Measurements from ENCODE around the gene MANBA.
A peak's percentile ranks its signal among the peaks of the same experiment; 100 is the strongest.

DNA sequence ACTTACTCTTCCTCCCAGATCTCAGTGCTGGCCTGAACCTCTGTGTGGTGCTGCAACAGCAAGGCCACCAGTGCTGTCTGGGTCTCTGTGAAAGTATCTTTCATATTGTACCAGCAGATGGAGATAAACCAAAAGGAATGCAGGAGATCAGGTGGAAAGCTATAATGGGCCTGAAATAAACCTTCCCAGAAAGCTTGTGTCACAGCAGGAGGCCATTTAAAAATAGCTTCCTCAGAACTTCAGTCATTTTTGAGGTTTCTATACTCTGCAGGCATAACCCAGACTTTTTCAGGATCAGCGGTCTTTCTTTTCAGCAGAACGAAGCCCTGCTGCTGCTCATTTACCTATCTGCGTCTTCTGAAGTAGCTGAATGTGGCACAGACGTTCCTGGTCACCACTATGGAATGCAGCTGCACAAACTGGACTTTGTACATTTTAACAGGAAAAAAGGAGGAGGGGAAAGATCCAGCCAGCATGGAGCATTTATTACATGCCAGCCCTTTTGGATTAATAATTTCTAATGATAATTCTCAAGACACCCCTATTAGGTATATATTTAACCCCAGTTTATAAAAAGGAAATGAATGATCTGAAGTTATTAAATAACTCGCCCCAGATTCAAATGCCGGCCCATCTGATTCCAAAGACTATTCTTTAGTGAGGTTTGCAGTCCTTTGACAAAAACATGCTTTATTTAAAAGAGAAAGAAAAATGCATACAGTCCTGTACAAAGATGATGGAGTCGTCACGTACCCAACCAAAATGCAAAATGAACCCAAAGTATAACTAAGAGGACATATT lies 139.9 kb downstream of the MANBA start:
- TF ChIP-seq, protein P1, sequence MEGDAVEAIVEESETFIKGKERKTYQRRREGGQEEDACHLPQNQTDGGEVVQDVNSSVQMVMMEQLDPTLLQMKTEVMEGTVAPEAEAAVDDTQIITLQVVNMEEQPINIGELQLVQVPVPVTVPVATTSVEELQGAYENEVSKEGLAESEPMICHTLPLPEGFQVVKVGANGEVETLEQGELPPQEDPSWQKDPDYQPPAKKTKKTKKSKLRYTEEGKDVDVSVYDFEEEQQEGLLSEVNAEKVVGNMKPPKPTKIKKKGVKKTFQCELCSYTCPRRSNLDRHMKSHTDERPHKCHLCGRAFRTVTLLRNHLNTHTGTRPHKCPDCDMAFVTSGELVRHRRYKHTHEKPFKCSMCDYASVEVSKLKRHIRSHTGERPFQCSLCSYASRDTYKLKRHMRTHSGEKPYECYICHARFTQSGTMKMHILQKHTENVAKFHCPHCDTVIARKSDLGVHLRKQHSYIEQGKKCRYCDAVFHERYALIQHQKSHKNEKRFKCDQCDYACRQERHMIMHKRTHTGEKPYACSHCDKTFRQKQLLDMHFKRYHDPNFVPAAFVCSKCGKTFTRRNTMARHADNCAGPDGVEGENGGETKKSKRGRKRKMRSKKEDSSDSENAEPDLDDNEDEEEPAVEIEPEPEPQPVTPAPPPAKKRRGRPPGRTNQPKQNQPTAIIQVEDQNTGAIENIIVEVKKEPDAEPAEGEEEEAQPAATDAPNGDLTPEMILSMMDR (IDR thresholded peaks at IDR 0.05) = peak; percentile 38 to 90 (median 80)
- peak in 1 of 2 donors; percentile 6 for TF ChIP-seq POLR2A (IDR thresholded peaks at IDR 0.05)

Measured in adrenal gland (tissue), 5 donors.